Colonic mucosa (tissue), 4 donors: ENCODE data around the gene SEL1L2. TPM values are rescaled to one million over a fixed set of nuclear protein-coding genes. Genes with fewer than 3 reads are reported as not detected.

Experiments
- DNase-seq: peaks from one replicate; pipeline ENCODE4 v3.0.0-alpha.2; 2020
- H3K27ac ChIP-seq: fragments of 200-600 bp; one replicate; pipeline ENCODE4 v1.8.0; 2021
- H3K27me3 ChIP-seq: fragments of 200-600 bp; one replicate; pipeline ENCODE4 v1.8.0; 2021
- H3K36me3 ChIP-seq: fragments of 200-600 bp; one replicate; pipeline ENCODE4 v1.8.0; 2021
- H3K4me1 ChIP-seq: fragments of 200-600 bp; one replicate; pipeline ENCODE4 v1.8.0; 2021; ENCODE audit warnings: mild to moderate bottlenecking
- H3K4me3 ChIP-seq: fragments of 200-600 bp; one replicate; pipeline ENCODE4 v1.8.0; 2021
- H3K9ac ChIP-seq, 2 donors: one replicate each; pipeline ENCODE4 v1.7.0; 2013; ENCODE audit warnings: control low read depth in 2 of 2, low read depth in 2 of 2, low read length in 2 of 2
- H3K9me3 ChIP-seq: fragments of 200-600 bp; one replicate; pipeline ENCODE4 v1.8.0; 2021
- CTCF ChIP-seq: fragments of 200-600 bp; IDR thresholded peaks from one replicate; pipeline ENCODE4 v1.8.0; 2022; ENCODE audit warnings: antibody characterized with exemption, mild to moderate bottlenecking
- intact Hi-C: fragments of 100-400 bp; cut with DNase I; formaldehyde crosslinking; loops from one replicate; pipeline ENCODE4 v1.14.1; 2022
- total RNA-seq, 2 donors: library from RNA; stranded (reverse); fragmentation: NEBNext Ultra II Directional in 1 of 2; extraction: Animal tissue kit (Norgen Biotek cat#: 25700) in 1 of 2; gene quantifications; one replicate each; pipeline ENCODE4 v1.2.1, GENCODE V29; 2021
- donor health status: healthy.
- donor health status: DM: no; HTN: no; CAD: no.
- donor health status: DM: no; HTN: no; CAD: no.

Gene SEL1L2
- total RNA-seq, 2 donors from 2014 or later: not detected

- DNase-seq: no peak
- Histone ChIP-seq H3K9ac (no peak overlapping the region), H3K36me3 (no peaks in the 10 kb centered on the region), H3K4me1 (no peaks in the 10 kb centered on the region), H3K4me3 (no peak overlapping the region), H3K27me3 (no peaks in the 10 kb centered on the region), H3K27ac (no peak overlapping the region), H3K9me3 (no peaks in the 10 kb centered on the region)
- TF ChIP-seq CTCF: no peak
- intact Hi-C loops: no loop called here
Measured at GRCh38 chr20:13891575-13891974, 98.8 kb downstream of the SEL1L2 start.

- intact Hi-C loops: no loop called here
- no peak for DNase-seq
- H3K36me3 ChIP-seq: no peaks in the 10 kb centered on the region
- no peaks in the 10 kb centered on the region for H3K27me3 ChIP-seq
- no peak overlapping the region for H3K9ac ChIP-seq
- no peak overlapping the region for H3K4me3 ChIP-seq
- H3K9me3 ChIP-seq: no peaks in the 10 kb centered on the region
- no peak overlapping the region for H3K27ac ChIP-seq
- no peak for TF ChIP-seq CTCF
- H3K4me1 ChIP-seq: no peaks in the 10 kb centered on the region
Measured at GRCh38 chr20:13884803-13885202, 105.6 kb downstream of the SEL1L2 start.

GRCh38 chr20:13883425-13883824 lies 107.0 kb downstream of the SEL1L2 start:
- no peak for DNase-seq
- Histone ChIP-seq H3K9ac (no peak overlapping the region), H3K27ac (no peak overlapping the region), H3K4me1 (no peaks in the 10 kb centered on the region), H3K4me3 (no peak overlapping the region), H3K27me3 (no peaks in the 10 kb centered on the region), H3K36me3 (no peaks in the 10 kb centered on the region), H3K9me3 (no peaks in the 10 kb centered on the region)
- intact Hi-C loops: no loop called here
- no peak for TF ChIP-seq CTCF

GRCh38 chr20:13878566-13878965 lies 111.8 kb downstream of the SEL1L2 start:
- no peak for DNase-seq

GRCh38 chr20:13877793-13878192 lies 112.6 kb downstream of the SEL1L2 start:
- H3K4me3 ChIP-seq: no peak overlapping the region
- no peak overlapping the region for H3K9ac ChIP-seq
- intact Hi-C loops: no loop called here
- TF ChIP-seq CTCF: no peak
- no peaks in the 10 kb centered on the region for H3K36me3 ChIP-seq
- H3K27ac ChIP-seq: no peak overlapping the region
- DNase-seq: no peak
- no peaks in the 10 kb centered on the region for H3K9me3 ChIP-seq
- no peaks in the 10 kb centered on the region for H3K27me3 ChIP-seq
- no peaks in the 10 kb centered on the region for H3K4me1 ChIP-seq

More at GRCh38 chr20:13878566-13878965, 111.8 kb downstream of the SEL1L2 start:
- H3K4me1 ChIP-seq: no peaks in the 10 kb centered on the region
- no peaks in the 10 kb centered on the region for H3K27me3 ChIP-seq
- no peaks in the 10 kb centered on the region for H3K36me3 ChIP-seq
- intact Hi-C loops: no loop called here
- H3K9ac ChIP-seq: no peak overlapping the region
- no peak for TF ChIP-seq CTCF
- no peak overlapping the region for H3K27ac ChIP-seq
- H3K4me3 ChIP-seq: no peak overlapping the region
- no peaks in the 10 kb centered on the region for H3K9me3 ChIP-seq
